WI38 (cell line): Measurements from ENCODE around the gene FGFR3.

Source experiments
- H3K4me3 ChIP-seq: 2 replicates; pipeline ENCODE4 v1.5.1; 2011; ENCODE audit warnings: low read depth, mild to moderate bottlenecking, control low read depth, low read length
- TF ChIP-seq, protein P1 (sequence below): IDR thresholded peaks from 2 replicates; pipeline ENCODE4 v1.5.1; 2012; ENCODE audit warnings: low read depth, mild to moderate bottlenecking, control low read depth, low read length

The FGFR3 gene

DNA sequence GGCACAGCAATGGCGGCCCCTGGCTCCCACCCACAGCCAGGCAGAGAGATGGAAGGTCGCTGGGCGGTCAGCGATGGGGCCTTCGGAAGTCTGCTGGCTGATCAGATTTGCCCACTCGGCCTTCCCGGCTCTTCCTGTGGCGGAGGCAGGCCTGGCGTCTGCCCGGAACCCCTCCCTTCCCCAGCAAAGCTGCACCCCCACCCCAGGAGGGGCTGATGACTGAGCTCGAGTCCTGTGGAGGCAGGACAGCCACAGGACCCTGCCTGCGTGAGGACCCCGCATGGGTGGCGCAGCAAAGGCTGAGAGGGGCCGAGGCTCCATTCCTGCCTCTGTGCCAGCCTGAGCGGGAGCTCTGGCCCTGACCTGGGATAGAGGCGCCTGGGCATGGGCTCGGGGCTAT is 37.0 kb upstream of the FGFR3 start:
- H3K4me3 ChIP-seq = no peak overlapping the region
- TF ChIP-seq, protein P1, sequence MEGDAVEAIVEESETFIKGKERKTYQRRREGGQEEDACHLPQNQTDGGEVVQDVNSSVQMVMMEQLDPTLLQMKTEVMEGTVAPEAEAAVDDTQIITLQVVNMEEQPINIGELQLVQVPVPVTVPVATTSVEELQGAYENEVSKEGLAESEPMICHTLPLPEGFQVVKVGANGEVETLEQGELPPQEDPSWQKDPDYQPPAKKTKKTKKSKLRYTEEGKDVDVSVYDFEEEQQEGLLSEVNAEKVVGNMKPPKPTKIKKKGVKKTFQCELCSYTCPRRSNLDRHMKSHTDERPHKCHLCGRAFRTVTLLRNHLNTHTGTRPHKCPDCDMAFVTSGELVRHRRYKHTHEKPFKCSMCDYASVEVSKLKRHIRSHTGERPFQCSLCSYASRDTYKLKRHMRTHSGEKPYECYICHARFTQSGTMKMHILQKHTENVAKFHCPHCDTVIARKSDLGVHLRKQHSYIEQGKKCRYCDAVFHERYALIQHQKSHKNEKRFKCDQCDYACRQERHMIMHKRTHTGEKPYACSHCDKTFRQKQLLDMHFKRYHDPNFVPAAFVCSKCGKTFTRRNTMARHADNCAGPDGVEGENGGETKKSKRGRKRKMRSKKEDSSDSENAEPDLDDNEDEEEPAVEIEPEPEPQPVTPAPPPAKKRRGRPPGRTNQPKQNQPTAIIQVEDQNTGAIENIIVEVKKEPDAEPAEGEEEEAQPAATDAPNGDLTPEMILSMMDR = no peak

DNA sequence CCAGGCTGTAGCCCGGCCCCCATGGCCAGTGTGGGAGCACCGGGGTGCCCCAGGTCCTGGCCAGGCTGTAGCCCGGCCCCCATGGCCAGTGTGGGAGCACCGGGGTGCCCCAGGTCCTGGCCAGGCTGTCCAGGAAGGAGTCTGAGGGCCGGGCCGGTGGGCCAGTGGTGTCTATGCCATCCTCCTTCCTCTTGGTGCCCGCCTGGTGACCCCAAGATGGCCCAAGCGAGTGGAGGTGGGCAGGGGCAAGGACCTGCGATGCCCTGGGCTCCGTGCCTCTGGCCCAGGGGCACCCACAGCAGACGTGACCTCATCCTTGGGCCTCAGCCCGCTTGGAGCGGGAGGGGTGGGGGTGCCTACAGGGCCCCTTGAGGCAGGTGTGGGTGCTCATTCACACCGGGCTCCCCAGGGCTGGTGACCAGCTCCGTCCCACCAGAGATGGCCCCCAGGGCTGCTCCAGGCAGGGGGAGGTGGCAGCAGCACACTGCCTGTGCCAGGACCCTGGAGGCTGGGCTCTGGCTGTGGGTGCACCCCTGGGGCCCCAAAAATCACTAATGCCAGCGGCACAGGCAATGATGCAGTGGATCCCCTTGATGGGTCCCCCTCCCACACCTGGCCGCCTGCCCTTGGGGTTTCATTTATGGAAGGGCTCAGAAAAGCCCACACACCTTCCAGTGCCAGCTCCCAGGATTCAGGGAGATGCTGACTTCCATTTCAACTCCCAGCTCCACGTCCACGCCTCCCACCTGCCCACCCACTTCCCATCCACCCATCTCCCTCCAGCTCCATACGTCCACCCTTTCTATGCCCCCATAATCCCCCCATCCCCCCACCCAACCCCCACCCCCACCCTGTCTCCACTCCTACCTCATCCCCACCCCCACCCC is 36.0 kb upstream of the FGFR3 start:
- H3K4me3 ChIP-seq = no peak overlapping the region
- TF ChIP-seq, protein P1 = no peak

DNA sequence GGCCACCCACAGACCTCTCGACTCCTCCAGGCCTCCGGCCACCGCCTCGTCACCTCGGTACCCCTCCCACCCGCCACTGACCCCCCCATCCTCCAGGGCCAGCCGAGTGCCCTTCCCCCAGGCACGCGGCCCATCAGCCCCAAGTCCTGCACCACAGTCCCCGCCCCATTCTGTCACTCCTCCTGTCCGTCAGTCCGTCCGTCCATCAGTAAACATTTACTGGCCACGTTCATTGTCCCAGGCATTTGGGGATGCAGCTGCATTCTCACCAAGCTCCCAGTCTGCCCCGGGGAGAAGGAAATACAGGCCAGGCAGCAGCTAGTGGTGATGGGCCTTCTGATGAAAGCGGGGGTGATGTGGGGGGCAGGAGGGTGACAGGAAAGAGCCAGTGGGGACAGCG is 35.3 kb upstream of the FGFR3 start:
- H3K4me3 ChIP-seq = no peak overlapping the region
- TF ChIP-seq, protein P1 = no peak

DNA sequence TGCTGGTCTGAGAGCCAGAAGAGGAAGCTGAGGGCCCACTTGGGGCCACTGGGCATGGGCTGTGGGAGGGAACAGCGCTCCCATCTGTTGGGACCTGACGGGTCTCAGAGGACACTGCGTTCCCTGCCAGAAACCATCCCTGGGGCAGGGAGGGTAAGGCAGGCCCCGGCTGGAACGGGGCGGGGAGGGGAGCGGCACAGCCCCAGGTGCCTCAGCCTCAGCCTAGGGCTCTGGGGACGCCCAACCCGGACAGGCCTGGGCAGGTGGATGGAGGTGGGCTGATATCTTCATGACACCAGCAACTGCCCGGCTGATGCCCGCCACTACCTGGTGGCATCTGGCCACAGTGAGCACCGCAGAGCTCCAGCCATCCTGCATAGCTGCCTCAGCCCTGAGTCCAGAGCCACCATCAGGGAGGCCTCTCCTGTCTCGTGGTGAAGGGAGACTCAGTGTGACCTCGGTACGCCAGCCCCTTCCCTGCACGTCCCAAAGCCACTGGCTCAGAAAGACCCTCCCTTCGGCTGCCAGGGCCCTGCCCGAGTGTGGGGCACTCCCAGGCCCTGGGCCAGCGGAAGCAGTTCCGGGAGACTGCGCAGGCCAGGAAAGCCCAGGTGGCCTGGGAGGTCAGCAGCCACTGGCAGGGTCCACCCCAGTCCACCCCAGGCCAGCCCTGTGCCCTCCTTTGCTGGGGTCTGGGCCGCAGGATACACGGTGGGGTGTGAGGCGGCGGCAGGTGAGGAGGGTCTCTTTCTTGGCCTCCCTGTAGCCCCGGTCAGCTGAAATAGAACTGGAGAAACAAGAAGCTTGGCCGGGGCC is 34.6 kb upstream of the FGFR3 start:
- TF ChIP-seq, protein P1 = no peak
- no peak overlapping the region for H3K4me3 ChIP-seq

DNA sequence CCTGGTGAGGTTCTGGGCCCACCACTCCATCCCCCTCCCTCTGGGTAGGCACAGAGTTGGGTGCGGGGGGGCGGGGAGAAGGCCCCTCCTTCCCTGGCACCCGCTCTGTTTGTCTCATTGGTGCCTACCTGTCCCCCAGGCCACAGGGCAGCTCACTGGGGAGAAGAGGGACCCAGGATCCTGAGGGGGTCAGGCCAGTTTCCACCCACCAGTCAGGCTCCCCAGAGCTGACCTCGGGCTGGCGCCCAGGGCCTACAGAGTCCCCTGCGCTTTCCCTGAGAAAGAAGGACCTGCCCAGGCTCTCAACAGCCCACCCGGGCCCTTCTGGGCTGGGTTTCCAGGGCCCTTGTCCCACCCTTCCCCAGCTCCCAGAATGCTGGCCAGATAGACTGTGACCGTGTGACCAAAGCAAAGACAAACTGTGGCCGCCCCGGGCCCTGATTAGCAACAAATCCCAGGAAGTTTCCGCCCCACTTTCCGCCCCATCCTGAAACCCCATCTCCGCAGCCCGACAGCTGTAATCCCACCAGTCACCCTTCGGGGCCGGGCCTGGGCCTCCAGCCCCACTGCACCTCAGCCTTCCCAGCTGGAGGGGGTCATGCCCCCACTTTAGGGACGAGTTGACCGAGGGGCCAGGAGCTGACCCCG is 33.8 kb upstream of the FGFR3 start:
- TF ChIP-seq, protein P1 = no peak
- no peak overlapping the region for H3K4me3 ChIP-seq

DNA sequence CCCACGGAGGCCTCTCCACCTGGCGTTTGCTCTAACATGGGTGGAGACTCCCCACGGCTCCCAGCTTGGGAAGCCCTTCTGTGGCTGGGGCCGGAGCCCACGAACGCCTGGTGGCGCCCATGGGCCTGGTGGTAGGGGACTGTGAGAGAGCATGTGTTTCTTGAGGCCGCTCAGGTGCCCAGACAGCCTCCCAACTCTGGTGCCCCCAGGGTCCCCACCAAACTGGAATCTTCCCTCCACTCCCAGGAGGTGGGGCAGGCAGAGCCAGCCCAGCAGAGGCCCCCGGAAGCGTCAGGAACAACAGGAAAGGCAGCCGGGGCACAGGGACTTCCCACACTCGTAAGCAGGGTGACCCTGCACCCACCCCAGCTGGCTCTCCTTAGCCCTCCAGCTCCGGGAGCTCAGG is 33.3 kb upstream of the FGFR3 start:
- TF ChIP-seq, protein P1 = no peak
- no peak overlapping the region for H3K4me3 ChIP-seq
